ENCODE results near the gene TSC22D2.

Gene TSC22D2

GRCh38 chr3:150385296-150386242 is 22.5 kb upstream of the TSC22D2 start:
- DNase-seq, result peak in 1 of 2 donors; percentile 11

GRCh38 chr3:150388498-150389418 is 19.3 kb upstream of the TSC22D2 start:
- no peak for DNase-seq

GRCh38 chr3:150390087-150390486 is 18.0 kb upstream of the TSC22D2 start:
- DNase-seq, result no peak

- DNase-seq, result peak in 1 of 2 donors; percentile 54
Measured at GRCh38 chr3:150391161-150391560, 16.9 kb upstream of the TSC22D2 start.

GRCh38 chr3:150393745-150394144 is 14.4 kb upstream of the TSC22D2 start:
- no peak for DNase-seq

GRCh38 chr3:150394606-150395005 is 13.5 kb upstream of the TSC22D2 start:
- no peak for DNase-seq

- no peak for DNase-seq
Measured at GRCh38 chr3:150396491-150396890, 11.6 kb upstream of the TSC22D2 start.

GRCh38 chr3:150396956-150397550 is 11.0 kb upstream of the TSC22D2 start:
- DNase-seq, result no peak

- no peak for DNase-seq
Measured at GRCh38 chr3:150399060-150399459, 9.0 kb upstream of the TSC22D2 start.

- DNase-seq, result no peak
Measured at GRCh38 chr3:150401285-150401684, 6.8 kb upstream of the TSC22D2 start.

- DNase-seq, result no peak
Measured at GRCh38 chr3:150402217-150402616, 5.9 kb upstream of the TSC22D2 start.

- no peak for DNase-seq
Measured at GRCh38 chr3:150404023-150404422, 4.1 kb upstream of the TSC22D2 start.

GRCh38 chr3:150407051-150407807 is 869 bp upstream of the TSC22D2 start:
- DNase-seq, result no peak

- no peak for DNase-seq
Measured at GRCh38 chr3:150407808-150408220, 284 bp upstream of the TSC22D2 start.

GRCh38 chr3:150409125-150409511 is 1.0 kb downstream of the TSC22D2 start:
- DNase-seq, result no peak

GRCh38 chr3:150409512-150410310 is 1.6 kb downstream of the TSC22D2 start:
- DNase-seq, result peak; percentile 66 to 80

- no peak for DNase-seq
Measured at GRCh38 chr3:150410311-150411105, 2.4 kb downstream of the TSC22D2 start.

GRCh38 chr3:150411106-150411460 is 3.0 kb downstream of the TSC22D2 start:
- DNase-seq, result no peak

- DNase-seq, result no peak
Measured at GRCh38 chr3:150411546-150411945, 3.4 kb downstream of the TSC22D2 start.

- DNase-seq, result no peak
Measured at GRCh38 chr3:150411976-150412375, 3.9 kb downstream of the TSC22D2 start.

Data from bone marrow (tissue), 2 donors.